GM12878 (cell line): ENCODE results near the gene CR1L. TPM values are rescaled to one million over a fixed set of nuclear protein-coding genes. Genes with fewer than 3 reads are reported as not detected.

Experiments used
- CHD1 ChIP-seq: IDR thresholded peaks from 2 replicates; pipeline ENCODE4 v1.6.1; 2012; ENCODE audit warnings: low read depth, low read length, improper control_type of control experiment
- EZH2 ChIP-seq: IDR thresholded peaks from 2 replicates; pipeline ENCODE4 v1.6.1; 2012; ENCODE audit warnings: low read depth, mild to moderate bottlenecking, control low read depth, inconsistent platforms, low read length, borderline replicate concordance; ENCODE audit not compliant: control insufficient read depth
- IKZF1 ChIP-seq: fragments of 450-650 bp; conservative IDR thresholded peaks from 2 replicates; pipeline ENCODE4 v1.6.1; 2017; ENCODE audit warnings: antibody characterized with exemption, mild to moderate bottlenecking
- JUNB ChIP-seq: IDR thresholded peaks from 2 replicates; pipeline ENCODE4 v1.6.1; 2016; ENCODE audit warnings: antibody characterized with exemption, mild to moderate bottlenecking
- LARP7 ChIP-seq: fragments of 450-650 bp; IDR thresholded peaks from 2 replicates; pipeline ENCODE4 v1.6.1; 2017; ENCODE audit warnings: mild to moderate bottlenecking
- MTA3 ChIP-seq: IDR thresholded peaks from 2 replicates; pipeline ENCODE4 v1.6.1; 2012; ENCODE audit warnings: low read length, inconsistent platforms, borderline replicate concordance
- MXI1 ChIP-seq: fragments of 150-350 bp; IDR thresholded peaks from 2 replicates; pipeline ENCODE4 v1.6.1; 2011; ENCODE audit warnings: low read depth, mild to moderate bottlenecking, inconsistent platforms, low read length, improper control_type of control experiment
- MYC ChIP-seq: IDR thresholded peaks from 2 replicates; pipeline ENCODE4 v1.6.1; 2011; ENCODE audit warnings: mild to moderate bottlenecking, low read length, moderate library complexity, inconsistent platforms; ENCODE audit not compliant: insufficient read depth, insufficient replicate concordance, insufficient read length, severe bottlenecking
- NBN ChIP-seq: fragments of 450-650 bp; IDR thresholded peaks from 2 replicates; pipeline ENCODE4 v1.6.1; 2016
- NFYB ChIP-seq: IDR thresholded peaks from 2 replicates; pipeline ENCODE4 v1.6.1; 2011; ENCODE audit warnings: low read depth, mild to moderate bottlenecking, low read length, improper control_type of control experiment, moderate library complexity; ENCODE audit not compliant: insufficient read depth
- NR2F1 ChIP-seq: fragments of 450-650 bp; conservative IDR thresholded peaks from 2 replicates; pipeline ENCODE4 v1.6.1; 2017; ENCODE audit warnings: mild to moderate bottlenecking
- RELA ChIP-seq: fragments of 450-650 bp; IDR thresholded peaks from 2 replicates; pipeline ENCODE4 v1.8.0; 2014; ENCODE audit warnings: borderline replicate concordance; ENCODE audit not compliant: partially characterized antibody
- SMAD5 ChIP-seq: IDR thresholded peaks from 2 replicates; pipeline ENCODE4 v1.6.1; 2016; ENCODE audit warnings: antibody characterized with exemption, low read depth
- STAT3 ChIP-seq: IDR thresholded peaks from 2 replicates; pipeline ENCODE4 v1.6.1; 2011; ENCODE audit warnings: low read depth, low read length, improper control_type of control experiment
- ZZZ3 ChIP-seq: IDR thresholded peaks from 2 replicates; pipeline ENCODE4 v1.6.1; 2011; ENCODE audit warnings: low read depth; ENCODE audit not compliant: control insufficient read depth, insufficient read length
- polyA plus RNA-seq, 11 experiments: library from polyadenylated mRNA; depleted of rRNA in 4 of 11; unstranded in 6 of 11; stranded (reverse) in 5 of 11; fragments of >200 nt; fragmentation: Nextera tagmentation in 4 of 11; fragmentation: Illumina TruSeq in 1 of 11; extraction: Ambion mirVana in 4 of 11; extraction: Trizol in 1 of 11; gene quantifications; 1 replicate in 1 of 11; 2 replicates in 10 of 11; pipeline versions ENCODE4 v1.2.1 to v1.2.3, GENCODE V29; 2011 to 2016; ENCODE audit warnings: inconsistent platforms in 2 of 11, missing spikeins in 2 of 11, low read depth in 1 of 11
- total RNA-seq, 4 experiments: library from RNA; depleted of rRNA in 3 of 4; stranded (reverse); fragments of >200 nt in 3 of 4; fragmentation: Illumina TruSeq in 1 of 4; extraction: Trizol in 1 of 4; gene quantifications; 2 replicates each; pipeline versions ENCODE4 v1.2.1 to v1.2.3, GENCODE V29; 2013 to 2021
- TF ChIP-seq, protein P1 (sequence below): fragments of 450-650 bp; IDR thresholded peaks from 2 replicates; pipeline ENCODE4 v1.6.1; 2017; ENCODE audit warnings: borderline replicate concordance
- TF ChIP-seq, protein P2 (sequence below): fragments of 450-650 bp; IDR thresholded peaks from 2 replicates; pipeline ENCODE4 v1.6.1; 2018; ENCODE audit warnings: borderline replicate concordance, mild to moderate bottlenecking; ENCODE audit not compliant: partially characterized antibody
- TF ChIP-seq, protein P3 (sequence below): IDR thresholded peaks from 2 replicates; pipeline ENCODE4 v1.6.1; 2012; ENCODE audit warnings: low read depth, low read length, improper control_type of control experiment
- TF ChIP-seq, protein P4 (sequence below): IDR thresholded peaks from 2 replicates; pipeline ENCODE4 v1.6.1; 2011; ENCODE audit warnings: mild to moderate bottlenecking, low read depth, low read length, moderate library complexity; ENCODE audit not compliant: insufficient replicate concordance

Gene CR1L
- total and polyA plus RNA-seq, 10 of the 15 experiments (the other 5 are each of a cell fraction or from before 2014, with no cell fraction given): 0.11 TPM; not detected in 9

DNA sequence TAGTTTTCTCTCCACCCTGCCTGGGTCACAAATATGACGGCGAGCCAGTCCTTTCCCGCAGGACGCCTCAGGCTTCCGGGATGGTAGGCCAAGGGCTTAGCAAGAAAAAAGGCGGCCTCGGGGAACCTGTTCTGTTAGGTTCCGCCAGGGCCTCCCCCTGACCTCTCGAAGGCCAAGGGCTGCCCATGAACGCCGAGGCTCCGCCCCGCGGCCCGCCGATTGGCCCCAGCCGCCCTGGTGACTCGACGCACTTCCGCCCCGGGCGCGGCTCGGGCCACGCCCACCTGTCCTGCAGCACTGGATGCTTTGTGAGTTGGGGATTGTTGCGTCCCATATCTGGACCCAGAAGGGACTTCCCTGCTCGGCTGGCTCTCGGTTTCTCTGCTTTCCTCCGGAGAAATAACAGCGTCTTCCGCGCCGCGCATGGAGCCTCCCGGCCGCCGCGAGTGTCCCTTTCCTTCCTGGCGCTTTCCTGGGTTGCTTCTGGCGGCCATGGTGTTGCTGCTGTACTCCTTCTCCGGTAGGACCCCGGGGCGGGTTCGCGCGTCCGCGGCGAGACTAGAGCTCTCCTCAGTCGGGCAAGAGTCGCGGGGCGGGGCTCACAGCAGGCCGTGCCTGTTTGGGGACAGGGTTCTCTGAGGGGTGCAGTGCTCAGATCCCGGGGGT lies 107.0 kb downstream of the CR1L start, which contains the start of gene CD46 (continued):
- TF ChIP-seq, protein P1, sequence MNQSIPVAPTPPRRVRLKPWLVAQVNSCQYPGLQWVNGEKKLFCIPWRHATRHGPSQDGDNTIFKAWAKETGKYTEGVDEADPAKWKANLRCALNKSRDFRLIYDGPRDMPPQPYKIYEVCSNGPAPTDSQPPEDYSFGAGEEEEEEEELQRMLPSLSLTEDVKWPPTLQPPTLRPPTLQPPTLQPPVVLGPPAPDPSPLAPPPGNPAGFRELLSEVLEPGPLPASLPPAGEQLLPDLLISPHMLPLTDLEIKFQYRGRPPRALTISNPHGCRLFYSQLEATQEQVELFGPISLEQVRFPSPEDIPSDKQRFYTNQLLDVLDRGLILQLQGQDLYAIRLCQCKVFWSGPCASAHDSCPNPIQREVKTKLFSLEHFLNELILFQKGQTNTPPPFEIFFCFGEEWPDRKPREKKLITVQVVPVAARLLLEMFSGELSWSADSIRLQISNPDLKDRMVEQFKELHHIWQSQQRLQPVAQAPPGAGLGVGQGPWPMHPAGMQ: no peak
- TF ChIP-seq, protein P2, sequence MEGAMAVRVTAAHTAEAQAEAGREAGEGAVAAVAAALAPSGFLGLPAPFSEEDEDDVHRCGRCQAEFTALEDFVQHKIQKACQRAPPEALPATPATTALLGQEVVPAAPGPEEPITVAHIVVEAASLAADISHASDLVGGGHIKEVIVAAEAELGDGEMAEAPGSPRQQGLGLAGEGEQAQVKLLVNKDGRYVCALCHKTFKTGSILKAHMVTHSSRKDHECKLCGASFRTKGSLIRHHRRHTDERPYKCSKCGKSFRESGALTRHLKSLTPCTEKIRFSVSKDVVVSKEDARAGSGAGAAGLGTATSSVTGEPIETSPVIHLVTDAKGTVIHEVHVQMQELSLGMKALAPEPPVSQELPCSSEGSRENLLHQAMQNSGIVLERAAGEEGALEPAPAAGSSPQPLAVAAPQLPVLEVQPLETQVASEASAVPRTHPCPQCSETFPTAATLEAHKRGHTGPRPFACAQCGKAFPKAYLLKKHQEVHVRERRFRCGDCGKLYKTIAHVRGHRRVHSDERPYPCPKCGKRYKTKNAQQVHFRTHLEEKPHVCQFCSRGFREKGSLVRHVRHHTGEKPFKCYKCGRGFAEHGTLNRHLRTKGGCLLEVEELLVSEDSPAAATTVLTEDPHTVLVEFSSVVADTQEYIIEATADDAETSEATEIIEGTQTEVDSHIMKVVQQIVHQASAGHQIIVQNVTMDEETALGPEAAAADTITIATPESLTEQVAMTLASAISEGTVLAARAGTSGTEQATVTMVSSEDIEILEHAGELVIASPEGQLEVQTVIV: peak; percentile 17
- peak; percentile 42; the same call in 1 of the 2 replicates for TF ChIP-seq SMAD5
- TF ChIP-seq, protein P3, sequence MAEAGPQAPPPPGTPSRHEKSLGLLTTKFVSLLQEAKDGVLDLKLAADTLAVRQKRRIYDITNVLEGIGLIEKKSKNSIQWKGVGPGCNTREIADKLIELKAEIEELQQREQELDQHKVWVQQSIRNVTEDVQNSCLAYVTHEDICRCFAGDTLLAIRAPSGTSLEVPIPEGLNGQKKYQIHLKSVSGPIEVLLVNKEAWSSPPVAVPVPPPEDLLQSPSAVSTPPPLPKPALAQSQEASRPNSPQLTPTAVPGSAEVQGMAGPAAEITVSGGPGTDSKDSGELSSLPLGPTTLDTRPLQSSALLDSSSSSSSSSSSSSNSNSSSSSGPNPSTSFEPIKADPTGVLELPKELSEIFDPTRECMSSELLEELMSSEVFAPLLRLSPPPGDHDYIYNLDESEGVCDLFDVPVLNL: no peak
- no peak for TF ChIP-seq ZZZ3
- TF ChIP-seq RELA: no peak
- TF ChIP-seq NBN: 0 out of 2 replicates have a peak, but pooled peaks have one; percentile 58
- TF ChIP-seq STAT3: no peak
- peak; percentile 97 for TF ChIP-seq NFYB
- TF ChIP-seq, protein P4, sequence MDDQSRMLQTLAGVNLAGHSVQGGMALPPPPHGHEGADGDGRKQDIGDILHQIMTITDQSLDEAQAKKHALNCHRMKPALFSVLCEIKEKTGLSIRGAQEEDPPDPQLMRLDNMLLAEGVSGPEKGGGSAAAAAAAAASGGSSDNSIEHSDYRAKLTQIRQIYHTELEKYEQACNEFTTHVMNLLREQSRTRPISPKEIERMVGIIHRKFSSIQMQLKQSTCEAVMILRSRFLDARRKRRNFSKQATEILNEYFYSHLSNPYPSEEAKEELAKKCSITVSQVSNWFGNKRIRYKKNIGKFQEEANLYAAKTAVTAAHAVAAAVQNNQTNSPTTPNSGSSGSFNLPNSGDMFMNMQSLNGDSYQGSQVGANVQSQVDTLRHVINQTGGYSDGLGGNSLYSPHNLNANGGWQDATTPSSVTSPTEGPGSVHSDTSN: no peak
- peak; percentile 91 for TF ChIP-seq NR2F1
- TF ChIP-seq IKZF1: peak; percentile 65; the same call in 1 of the 2 replicates
- no peak for TF ChIP-seq MYC
- no peak for TF ChIP-seq CHD1
- TF ChIP-seq MTA3: no peak
- TF ChIP-seq LARP7: 0 out of 2 replicates have a peak, but pooled peaks have one; percentile 57
- peak; percentile 69 for TF ChIP-seq MXI1
- TF ChIP-seq EZH2: no peak
- no peak for TF ChIP-seq JUNB
